ENCODE data around the gene PDIA5. TPM values are rescaled to one million over a fixed set of nuclear protein-coding genes. Genes with fewer than 3 reads are reported as not detected.

Gene PDIA5
- total RNA-seq, 1 experiment from 2014 or later = 50.8 TPM

- ChIA-PET CTCF (no interaction called here), RAD21 (ENCODE audit: low non-redundant PET in 1 of 2, low total read pairs in 2 of 2, uncharacterized antibody in 2 of 2, unreplicated experiment in 2 of 2) (no interaction called here), POLR2A (no interaction called here)
- Histone ChIP-seq H3K9me2 (ENCODE audit: insufficient read depth) (no peaks in the 10 kb centered on the region), H3K79me2 (ENCODE audit: insufficient read depth, low read length) (peaks cover 84% of the 10 kb centered on the region), H3K4me1 (ENCODE audit: control insufficient read depth in 1 of 2, insufficient read depth in 2 of 2, low read length in 2 of 2) (no peaks in the 10 kb centered on the region; a peak in 1 of 4 replicates), H3K9me3 (ENCODE audit: control insufficient read depth in 1 of 2, insufficient read depth in 1 of 2, low read depth in 1 of 2, low read length in 2 of 2) (no peaks in the 10 kb centered on the region), H3K27ac (ENCODE audit: low read depth, low read length) (no peak overlapping the region), H3K4me3 (replicated peaks in 1 of 2; ENCODE audit: low read depth in 1 of 2, low read length in 2 of 2) (no peak overlapping the region), H3K27me3 (ENCODE audit: insufficient read depth, low read length) (no peaks in the 10 kb centered on the region), H2AFZ (ENCODE audit: low read depth, low read length, poor library complexity, severe bottlenecking) (no peak overlapping the region), H3K4me2 (ENCODE audit: low read length) (no peak overlapping the region), H3K36me3 (ENCODE audit: control insufficient read depth in 1 of 2, insufficient read depth in 2 of 2, low read length in 2 of 2) (peaks cover 8 to 27% of the 10 kb centered on the region in 2 experiments; a peak in 2 of 4 replicates), H3K9ac (ENCODE audit: low read length) (no peak overlapping the region), H4K20me1 (ENCODE audit: insufficient read depth) (0 out of 2 replicates have a peak, but pooled peaks cover 3% of the 10 kb centered on the region)
- intact Hi-C loops (cut with micrococcal nuclease) = no loop called here
- TF ChIP-seq, protein P1, sequence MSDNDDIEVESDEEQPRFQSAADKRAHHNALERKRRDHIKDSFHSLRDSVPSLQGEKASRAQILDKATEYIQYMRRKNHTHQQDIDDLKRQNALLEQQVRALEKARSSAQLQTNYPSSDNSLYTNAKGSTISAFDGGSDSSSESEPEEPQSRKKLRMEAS (IDR thresholded peaks at IDR 0.05) = no peak
- TF ChIP-seq CBX3 (IDR thresholded peaks at IDR 0.05; ENCODE audit: low read depth) (no peak), POLR2AphosphoS5 (IDR thresholded peaks at IDR 0.05; ENCODE audit: low read depth, low read length) (no peak), RAD21 (IDR thresholded peaks at IDR 0.05; ENCODE audit: low read depth) (no peak)
- BruUV-seq (replicated peaks) = no TSS peak
- no peak for ATAC-seq
- no peak for DNase-seq (ENCODE audit: low read depth, low spot score)
Observed at GRCh38 chr3:123089611-123090331, 22.9 kb downstream of the PDIA5 start.

DNA sequence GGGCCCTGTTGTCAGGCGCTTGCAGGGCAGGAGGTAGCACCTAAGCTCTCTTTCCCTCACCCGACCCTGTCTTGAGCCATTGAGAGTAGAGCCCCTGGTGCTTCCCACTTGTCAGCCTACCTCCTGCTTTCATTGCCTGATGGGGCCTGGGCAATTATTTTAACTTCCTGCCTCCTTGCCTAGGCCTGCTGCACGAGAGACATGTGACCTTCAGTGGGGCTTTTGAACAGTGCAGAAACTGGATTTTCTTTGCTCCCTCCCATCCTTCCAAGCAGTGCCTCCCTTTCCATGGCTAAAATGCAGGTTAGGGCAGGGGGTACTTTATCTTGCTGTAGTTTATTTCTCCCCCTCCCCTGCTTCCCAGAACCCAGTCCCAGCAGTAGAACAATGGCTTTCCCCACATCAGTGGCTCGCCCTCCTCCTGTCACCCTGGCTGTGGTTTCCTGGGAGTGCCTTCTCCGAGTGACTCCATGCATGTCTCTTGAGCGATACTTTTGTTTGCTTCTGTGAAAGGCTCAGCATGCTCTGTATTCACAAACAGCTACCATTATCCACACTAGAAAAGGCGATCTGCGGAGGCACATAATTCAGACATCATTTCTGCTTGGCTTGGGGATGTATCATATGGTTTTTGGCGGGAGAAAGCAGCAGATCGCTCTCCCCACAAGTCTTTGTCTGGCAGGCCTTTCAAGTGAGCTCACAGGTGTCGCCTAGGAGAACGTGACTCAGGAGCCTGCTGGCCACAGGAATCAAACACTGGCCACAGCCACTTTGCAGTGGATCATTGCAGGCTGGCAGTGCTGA, 24.1 kb downstream of the PDIA5 start:
- POLR2A ChIA-PET = no interaction called here
- TF ChIP-seq, protein P2, sequence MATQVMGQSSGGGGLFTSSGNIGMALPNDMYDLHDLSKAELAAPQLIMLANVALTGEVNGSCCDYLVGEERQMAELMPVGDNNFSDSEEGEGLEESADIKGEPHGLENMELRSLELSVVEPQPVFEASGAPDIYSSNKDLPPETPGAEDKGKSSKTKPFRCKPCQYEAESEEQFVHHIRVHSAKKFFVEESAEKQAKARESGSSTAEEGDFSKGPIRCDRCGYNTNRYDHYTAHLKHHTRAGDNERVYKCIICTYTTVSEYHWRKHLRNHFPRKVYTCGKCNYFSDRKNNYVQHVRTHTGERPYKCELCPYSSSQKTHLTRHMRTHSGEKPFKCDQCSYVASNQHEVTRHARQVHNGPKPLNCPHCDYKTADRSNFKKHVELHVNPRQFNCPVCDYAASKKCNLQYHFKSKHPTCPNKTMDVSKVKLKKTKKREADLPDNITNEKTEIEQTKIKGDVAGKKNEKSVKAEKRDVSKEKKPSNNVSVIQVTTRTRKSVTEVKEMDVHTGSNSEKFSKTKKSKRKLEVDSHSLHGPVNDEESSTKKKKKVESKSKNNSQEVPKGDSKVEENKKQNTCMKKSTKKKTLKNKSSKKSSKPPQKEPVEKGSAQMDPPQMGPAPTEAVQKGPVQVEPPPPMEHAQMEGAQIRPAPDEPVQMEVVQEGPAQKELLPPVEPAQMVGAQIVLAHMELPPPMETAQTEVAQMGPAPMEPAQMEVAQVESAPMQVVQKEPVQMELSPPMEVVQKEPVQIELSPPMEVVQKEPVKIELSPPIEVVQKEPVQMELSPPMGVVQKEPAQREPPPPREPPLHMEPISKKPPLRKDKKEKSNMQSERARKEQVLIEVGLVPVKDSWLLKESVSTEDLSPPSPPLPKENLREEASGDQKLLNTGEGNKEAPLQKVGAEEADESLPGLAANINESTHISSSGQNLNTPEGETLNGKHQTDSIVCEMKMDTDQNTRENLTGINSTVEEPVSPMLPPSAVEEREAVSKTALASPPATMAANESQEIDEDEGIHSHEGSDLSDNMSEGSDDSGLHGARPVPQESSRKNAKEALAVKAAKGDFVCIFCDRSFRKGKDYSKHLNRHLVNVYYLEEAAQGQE (IDR thresholded peaks at IDR 0.05; ENCODE audit: low read depth) = no peak
- TF ChIP-seq RAD21 (IDR thresholded peaks at IDR 0.05; ENCODE audit: low read depth) = no peak
- TF ChIP-seq YY1 (IDR thresholded peaks at IDR 0.05; ENCODE audit: extremely low read depth, insufficient replicate concordance, low read depth, low read length) = no peak
- no peak for TF ChIP-seq ELF1 (IDR thresholded peaks at IDR 0.05; ENCODE audit: borderline replicate concordance, low read depth)
- TF ChIP-seq EZH2phosphoT487 (IDR thresholded peaks at IDR 0.05; ENCODE audit: borderline replicate concordance) = no peak
- no peak for TF ChIP-seq JUND (IDR thresholded peaks at IDR 0.05)
- TF ChIP-seq SIN3A (IDR thresholded peaks at IDR 0.05; ENCODE audit: low read depth) = no peak
- TF ChIP-seq ATF3 (IDR thresholded peaks at IDR 0.05) = no peak
- TF ChIP-seq SRF (IDR thresholded peaks at IDR 0.05; ENCODE audit: low read depth) = no peak
- no peak for TF ChIP-seq FOSL1 (IDR thresholded peaks at IDR 0.05; ENCODE audit: low read depth)

More for the DNA sequence above, 24.1 kb downstream of the PDIA5 start:
- 0 out of 2 replicates have a peak, but pooled peaks cover 3% of the 10 kb centered on the region for H4K20me1 ChIP-seq (ENCODE audit: insufficient read depth)
- H3K9me2 ChIP-seq (ENCODE audit: insufficient read depth) = no peaks in the 10 kb centered on the region
- intact Hi-C loops (cut with micrococcal nuclease) = no loop called here
- DNase-seq (ENCODE audit: low read depth, low spot score) (no peak), ATAC-seq (no peak)
- no peak overlapping the region for H3K4me2 ChIP-seq (ENCODE audit: low read length)
- CTCF ChIA-PET = no interaction called here
- H2AFZ ChIP-seq (ENCODE audit: low read depth, low read length, poor library complexity, severe bottlenecking) = no peak overlapping the region
- peaks cover 76% of the 10 kb centered on the region for H3K79me2 ChIP-seq (ENCODE audit: insufficient read depth, low read length)
- no peaks in the 10 kb centered on the region for H3K27me3 ChIP-seq (ENCODE audit: insufficient read depth, low read length)
- H3K36me3 ChIP-seq (ENCODE audit: control insufficient read depth in 1 of 2, insufficient read depth in 2 of 2, low read length in 2 of 2) = peaks cover 11 to 27% of the 10 kb centered on the region in 2 experiments; a peak in 2 of 4 replicates
- RAD21 ChIA-PET (ENCODE audit: low non-redundant PET in 1 of 2, low total read pairs in 2 of 2, uncharacterized antibody in 2 of 2, unreplicated experiment in 2 of 2) = interaction anchor here in 1 of 2 experiments (0.5 kb wide), 1 partner anchor 13 kb away, joined by 3 read pairs; no protein-coding TSS in a partner anchor
- no peak overlapping the region for H3K9ac ChIP-seq (ENCODE audit: low read length)
- BruUV-seq (replicated peaks) = no TSS peak
- H3K4me3 ChIP-seq (replicated peaks in 1 of 2; ENCODE audit: low read depth in 1 of 2, low read length in 2 of 2) = no peak overlapping the region
- no peaks in the 10 kb centered on the region for H3K4me1 ChIP-seq (ENCODE audit: control insufficient read depth in 1 of 2, insufficient read depth in 2 of 2, low read length in 2 of 2)
- no peaks in the 10 kb centered on the region for H3K9me3 ChIP-seq (ENCODE audit: control insufficient read depth in 1 of 2, insufficient read depth in 1 of 2, low read depth in 1 of 2, low read length in 2 of 2)
- no peak overlapping the region for H3K27ac ChIP-seq (ENCODE audit: low read depth, low read length)

Measured in HCT116 (cell line).